NB4 (cell line): ENCODE results near the gene TMEM97.

Experiments
- MYC ChIP-seq: IDR thresholded peaks from 2 replicates; pipeline ENCODE4 v1.6.1; 2011; ENCODE audit warnings: low read depth, low read length
- POLR2A ChIP-seq: IDR thresholded peaks from 2 replicates; pipeline ENCODE4 v1.6.1; 2011; ENCODE audit warnings: mild to moderate bottlenecking; ENCODE audit not compliant: insufficient read length; ENCODE audit errors: extremely low read depth
- TF ChIP-seq, protein P1 (sequence below): IDR thresholded peaks from 2 replicates; pipeline ENCODE4 v1.6.1; 2011; ENCODE audit warnings: low read depth, low read length
- TF ChIP-seq, protein P2 (sequence below): IDR thresholded peaks from one replicate; pipeline ENCODE4 v1.5.1; 2012; ENCODE audit warnings: low read depth, low read length

DNA sequence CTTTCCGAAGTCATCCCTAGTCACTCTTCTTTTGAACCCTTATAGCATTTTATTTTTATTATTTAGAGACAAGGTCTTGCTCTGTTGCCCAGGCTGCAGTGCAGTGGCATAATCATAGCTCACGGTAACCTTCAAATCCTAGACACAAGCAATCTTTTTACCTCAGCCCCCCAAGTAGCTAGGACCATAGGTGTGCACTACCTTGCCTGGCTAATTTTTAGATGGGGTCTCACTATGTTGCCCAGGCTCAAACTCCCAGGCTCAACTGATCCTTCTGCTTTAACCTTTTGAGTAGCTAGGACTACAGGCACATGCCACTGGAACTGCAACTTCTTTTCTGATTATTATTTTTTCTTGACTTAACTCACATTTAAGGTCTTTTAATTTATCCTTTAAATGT is 33.0 kb upstream of the TMEM97 start:
- TF ChIP-seq, protein P1, sequence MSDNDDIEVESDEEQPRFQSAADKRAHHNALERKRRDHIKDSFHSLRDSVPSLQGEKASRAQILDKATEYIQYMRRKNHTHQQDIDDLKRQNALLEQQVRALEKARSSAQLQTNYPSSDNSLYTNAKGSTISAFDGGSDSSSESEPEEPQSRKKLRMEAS: no peak
- TF ChIP-seq, protein P2, sequence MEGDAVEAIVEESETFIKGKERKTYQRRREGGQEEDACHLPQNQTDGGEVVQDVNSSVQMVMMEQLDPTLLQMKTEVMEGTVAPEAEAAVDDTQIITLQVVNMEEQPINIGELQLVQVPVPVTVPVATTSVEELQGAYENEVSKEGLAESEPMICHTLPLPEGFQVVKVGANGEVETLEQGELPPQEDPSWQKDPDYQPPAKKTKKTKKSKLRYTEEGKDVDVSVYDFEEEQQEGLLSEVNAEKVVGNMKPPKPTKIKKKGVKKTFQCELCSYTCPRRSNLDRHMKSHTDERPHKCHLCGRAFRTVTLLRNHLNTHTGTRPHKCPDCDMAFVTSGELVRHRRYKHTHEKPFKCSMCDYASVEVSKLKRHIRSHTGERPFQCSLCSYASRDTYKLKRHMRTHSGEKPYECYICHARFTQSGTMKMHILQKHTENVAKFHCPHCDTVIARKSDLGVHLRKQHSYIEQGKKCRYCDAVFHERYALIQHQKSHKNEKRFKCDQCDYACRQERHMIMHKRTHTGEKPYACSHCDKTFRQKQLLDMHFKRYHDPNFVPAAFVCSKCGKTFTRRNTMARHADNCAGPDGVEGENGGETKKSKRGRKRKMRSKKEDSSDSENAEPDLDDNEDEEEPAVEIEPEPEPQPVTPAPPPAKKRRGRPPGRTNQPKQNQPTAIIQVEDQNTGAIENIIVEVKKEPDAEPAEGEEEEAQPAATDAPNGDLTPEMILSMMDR: no peak
- TF ChIP-seq POLR2A: no peak
- no peak for TF ChIP-seq MYC
